ENCODE measurements around the gene LCOR.

The LCOR gene

GRCh38 chr10:96830511-96831199, 1.4 kb upstream of the LCOR start:
- H3K4me3 ChIP-seq (ENCODE audit: control insufficient read depth, low read depth, low read length) = no peak overlapping the region
- peak; percentile 73 for DNase-seq (ENCODE audit: low read depth)
- peak; percentile 93 for TF ChIP-seq CTCF (conservative IDR thresholded peaks at IDR 0.05; ENCODE audit: control insufficient read depth, insufficient read depth, low read depth, low read length)

GRCh38 chr10:96831200-96831866, 765 bp upstream of the LCOR start:
- no peak for TF ChIP-seq CTCF (conservative IDR thresholded peaks at IDR 0.05; ENCODE audit: control insufficient read depth, insufficient read depth, low read depth, low read length)
- no peak for DNase-seq (ENCODE audit: low read depth)
- H3K4me3 ChIP-seq (ENCODE audit: control insufficient read depth, low read depth, low read length) = peak overlapping the region; percentile 51

GRCh38 chr10:96832721-96833219, 672 bp downstream of the LCOR start:
- DNase-seq (ENCODE audit: low read depth) = peak; percentile 58
- H3K4me3 ChIP-seq (ENCODE audit: control insufficient read depth, low read depth, low read length) = peak overlapping the region; percentile 76
- TF ChIP-seq CTCF (conservative IDR thresholded peaks at IDR 0.05; ENCODE audit: control insufficient read depth, insufficient read depth, low read depth, low read length) = no peak

GRCh38 chr10:96833220-96834001, 1.3 kb downstream of the LCOR start:
- no peak for TF ChIP-seq CTCF (conservative IDR thresholded peaks at IDR 0.05; ENCODE audit: control insufficient read depth, insufficient read depth, low read depth, low read length)
- no peak for DNase-seq (ENCODE audit: low read depth)
- peak overlapping the region; percentile 76 for H3K4me3 ChIP-seq (ENCODE audit: control insufficient read depth, low read depth, low read length)

- no peak for DNase-seq (ENCODE audit: low read depth)
- no peak for TF ChIP-seq CTCF (conservative IDR thresholded peaks at IDR 0.05; ENCODE audit: control insufficient read depth, insufficient read depth, low read depth, low read length)
- H3K4me3 ChIP-seq (ENCODE audit: control insufficient read depth, low read depth, low read length) = peak overlapping the region; percentile 76
Observed at GRCh38 chr10:96834120-96834519, 2.0 kb downstream of the LCOR start.

- no peak for DNase-seq (ENCODE audit: low read depth)
- no peak for TF ChIP-seq CTCF (conservative IDR thresholded peaks at IDR 0.05; ENCODE audit: control insufficient read depth, insufficient read depth, low read depth, low read length)
- no peak overlapping the region for H3K4me3 ChIP-seq (ENCODE audit: control insufficient read depth, low read depth, low read length)
Observed at GRCh38 chr10:96835899-96836298, 3.8 kb downstream of the LCOR start.

Measured in fibroblast of mammary gland (primary cell).